ENCODE data around the gene CCNI. TPM values are rescaled to one million over a fixed set of nuclear protein-coding genes. Genes with fewer than 3 reads are reported as not detected.

The CCNI gene
- total RNA-seq, 1 experiment from 2014 or later: 208 TPM

DNA sequence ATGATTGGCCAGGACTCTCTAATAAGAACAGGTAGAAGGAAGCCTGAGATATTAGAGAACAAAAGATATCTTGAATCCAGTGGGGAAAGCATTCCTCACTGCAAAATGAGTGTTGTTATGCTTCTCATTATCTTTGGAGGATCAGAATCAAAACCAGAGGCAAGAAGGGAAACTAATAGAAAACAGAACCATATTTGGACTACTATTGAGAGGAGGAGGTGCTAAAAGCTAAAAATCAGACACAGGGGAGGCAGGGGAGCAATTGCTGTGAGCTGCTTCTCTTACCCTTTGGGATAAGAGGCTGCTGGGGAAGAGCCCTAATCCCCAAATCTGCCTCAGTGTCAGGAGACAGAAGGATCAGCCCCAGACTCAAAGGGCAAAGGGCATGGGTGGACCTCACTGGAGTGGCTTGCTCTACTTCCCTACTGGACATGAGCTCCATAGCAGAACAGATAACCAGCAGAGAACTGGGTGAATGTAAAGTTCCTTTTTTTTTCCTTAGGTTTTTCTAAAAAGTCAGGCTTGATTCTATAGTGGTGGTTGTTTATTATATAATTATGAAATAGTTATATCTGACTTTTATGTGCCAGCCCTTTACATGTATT is 66.2 kb downstream of the CCNI start:
- BruUV-seq (replicated peaks): no TSS peak
- ChIA-PET CTCF (interaction anchor here (1.0 kb wide), 1 partner anchor 252 kb away, joined by 3 read pairs; no protein-coding TSS in a partner anchor), RAD21 (ENCODE audit: low non-redundant PET in 1 of 2, low total read pairs in 2 of 2, uncharacterized antibody in 2 of 2, unreplicated experiment in 2 of 2) (no interaction called here), POLR2A (no interaction called here)
- no peak overlapping the region for H3K4me3 ChIP-seq (replicated peaks in 1 of 2; ENCODE audit: low read depth in 1 of 2, low read length in 2 of 2)
- no peak overlapping the region for H2AFZ ChIP-seq (ENCODE audit: low read depth, low read length, poor library complexity, severe bottlenecking)
- no peaks in the 10 kb centered on the region for H3K27me3 ChIP-seq (ENCODE audit: insufficient read depth, low read length)
- H3K27ac ChIP-seq (ENCODE audit: low read depth, low read length): no peak overlapping the region
- no peaks in the 10 kb centered on the region for H3K9me2 ChIP-seq (ENCODE audit: insufficient read depth)
- no peaks in the 10 kb centered on the region for H3K79me2 ChIP-seq (ENCODE audit: insufficient read depth, low read length)
- ATAC-seq (no peak), DNase-seq (ENCODE audit: low read depth, low spot score) (no peak)
- H3K9me3 ChIP-seq (ENCODE audit: control insufficient read depth in 1 of 2, insufficient read depth in 1 of 2, low read depth in 1 of 2, low read length in 2 of 2): no peaks in the 10 kb centered on the region
- TF ChIP-seq CEBPB (IDR thresholded peaks at IDR 0.05; ENCODE audit: low read depth): no peak
- intact Hi-C loops (cut with micrococcal nuclease): no loop called here
- H3K4me1 ChIP-seq (ENCODE audit: control insufficient read depth in 1 of 2, insufficient read depth in 2 of 2, low read length in 2 of 2): no peaks in the 10 kb centered on the region
- H3K36me3 ChIP-seq (ENCODE audit: control insufficient read depth in 1 of 2, insufficient read depth in 2 of 2, low read length in 2 of 2): peaks cover 6 to 20% of the 10 kb centered on the region in 2 experiments; a peak in 3 of 4 replicates
- H4K20me1 ChIP-seq (ENCODE audit: insufficient read depth): no peaks in the 10 kb centered on the region
- no peak overlapping the region for H3K4me2 ChIP-seq (ENCODE audit: low read length)
- no peak overlapping the region for H3K9ac ChIP-seq (ENCODE audit: low read length)

DNA sequence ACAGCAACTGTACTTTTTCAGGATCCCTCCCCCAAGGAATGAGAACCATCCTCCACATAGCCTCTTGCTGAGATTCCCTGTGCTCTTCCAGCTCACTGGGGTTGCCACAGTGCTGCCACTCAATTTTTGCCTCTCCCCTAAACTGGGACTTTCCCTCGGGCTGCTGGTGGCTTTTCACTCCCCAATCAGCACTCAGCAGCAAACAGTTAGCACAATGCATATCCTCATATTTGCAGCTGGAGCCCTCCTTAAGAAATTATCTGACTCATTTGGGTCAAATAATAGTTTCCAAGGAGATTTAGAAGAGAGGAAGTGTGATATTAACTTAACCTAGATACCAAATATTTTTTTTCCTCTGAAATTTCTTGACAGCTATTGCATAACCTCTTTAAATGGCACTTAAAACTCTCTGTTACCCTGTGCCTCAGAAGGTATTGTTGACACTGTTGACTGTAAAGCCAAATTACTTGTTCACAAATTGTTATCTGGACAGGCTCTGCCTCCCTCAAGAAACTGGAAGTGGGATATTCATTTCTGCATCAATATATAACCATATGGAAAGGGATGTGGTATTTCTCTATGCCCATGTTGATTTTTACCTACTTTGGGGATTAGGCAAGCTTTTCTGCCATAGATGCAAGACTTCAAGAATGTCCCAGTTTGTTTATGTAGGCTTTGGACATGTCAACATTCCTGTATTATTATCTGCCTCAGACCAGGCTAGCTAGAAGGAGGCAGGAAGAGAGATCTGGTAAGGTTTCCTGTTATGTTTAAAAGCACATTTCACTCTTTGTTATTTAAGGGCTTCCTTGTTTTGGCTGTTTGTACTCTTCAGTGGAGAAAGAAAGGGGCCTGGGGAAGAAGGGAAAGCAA is 68.2 kb downstream of the CCNI start:
- BruUV-seq (replicated peaks): no TSS peak
- ChIA-PET CTCF (no interaction called here), RAD21 (ENCODE audit: low non-redundant PET in 1 of 2, low total read pairs in 2 of 2, uncharacterized antibody in 2 of 2, unreplicated experiment in 2 of 2) (no interaction called here), POLR2A (no interaction called here)
- ATAC-seq (no peak), DNase-seq (ENCODE audit: low read depth, low spot score) (no peak)
- Histone ChIP-seq H3K36me3 (ENCODE audit: control insufficient read depth in 1 of 2, insufficient read depth in 2 of 2, low read length in 2 of 2) (peaks cover 6 to 23% of the 10 kb centered on the region in 2 experiments; a peak in 3 of 4 replicates), H3K4me2 (ENCODE audit: low read length) (no peak overlapping the region), H3K27ac (ENCODE audit: low read depth, low read length) (no peak overlapping the region), H3K9ac (ENCODE audit: low read length) (no peak overlapping the region), H3K79me2 (ENCODE audit: insufficient read depth, low read length) (no peaks in the 10 kb centered on the region), H2AFZ (ENCODE audit: low read depth, low read length, poor library complexity, severe bottlenecking) (no peak overlapping the region), H3K4me1 (ENCODE audit: control insufficient read depth in 1 of 2, insufficient read depth in 2 of 2, low read length in 2 of 2) (no peaks in the 10 kb centered on the region), H3K27me3 (ENCODE audit: insufficient read depth, low read length) (no peaks in the 10 kb centered on the region), H3K4me3 (replicated peaks in 1 of 2; ENCODE audit: low read depth in 1 of 2, low read length in 2 of 2) (no peak overlapping the region), H3K9me2 (ENCODE audit: insufficient read depth) (no peaks in the 10 kb centered on the region), H4K20me1 (ENCODE audit: insufficient read depth) (no peaks in the 10 kb centered on the region), H3K9me3 (ENCODE audit: control insufficient read depth in 1 of 2, insufficient read depth in 1 of 2, low read depth in 1 of 2, low read length in 2 of 2) (no peaks in the 10 kb centered on the region)
- intact Hi-C loops (cut with micrococcal nuclease): no loop called here
- TF ChIP-seq EZH2 (IDR thresholded peaks at IDR 0.05) (no peak), ZNF274 (IDR thresholded peaks at IDR 0.05; ENCODE audit: low read depth, low read length) (no peak)
